Spleen (tissue), 7 donors: ENCODE measurements around the gene TTC12.

Experiments used
- CTCF ChIP-seq, 11 experiments: fragments of 200-600 bp in 7 of 11; fragments of 450-650 bp in 4 of 11; sonication (generic) in 4 of 11; IDR thresholded peaks in 8 of 11; conservative IDR thresholded peaks in 3 of 11; 1 replicate in 7 of 11; 2 replicates in 4 of 11; pipeline versions ENCODE4 v1.4.0 to v1.8.0; 2016 to 2021; ENCODE audit warnings: antibody characterized with exemption in 11 of 11, inconsistent platforms in 4 of 11, mild to moderate bottlenecking in 1 of 11
- POLR2A ChIP-seq, 3 donors: fragments of 450-650 bp; IDR thresholded peaks; one replicate each; pipeline ENCODE4 v1.5.1; 2017; ENCODE audit warnings: antibody characterized with exemption in 3 of 3, mild to moderate bottlenecking in 1 of 3
- donor health status: DM: no; HTN: no; CAD: no; lungs with moderate emphysema.
- donor health status: DM: no; HTN: no; CAD: no.
- donor health status: DM: no; HTN: no; CAD: no.

DNA sequence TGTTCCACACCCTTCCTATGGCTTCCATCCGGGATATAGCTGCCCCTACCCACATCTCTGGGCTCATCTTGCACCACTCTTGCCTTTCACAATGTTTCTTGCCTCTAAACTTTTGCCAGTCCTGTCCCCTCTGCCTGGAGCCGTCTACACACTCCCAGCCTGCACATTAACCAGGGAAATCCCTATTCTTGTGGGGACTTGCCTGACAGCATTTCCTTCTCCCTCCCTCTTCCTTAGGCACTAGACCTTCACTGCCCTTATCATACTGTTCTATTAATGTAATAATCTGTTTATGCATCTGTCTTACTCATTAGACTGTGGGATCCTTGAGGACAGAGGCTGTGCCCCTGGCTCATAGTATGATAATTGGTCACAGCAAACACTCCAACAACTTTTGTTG is 5.8 kb upstream of the TTC12 start:
- no peak for TF ChIP-seq CTCF (IDR thresholded peaks at IDR 0.05 in 8 of 11, conservative IDR thresholded peaks at IDR 0.05 in 3 of 11)
- no peak for TF ChIP-seq POLR2A (IDR thresholded peaks at IDR 0.05)
